ENCODE measurements around the gene FXYD7.

Gene FXYD7

GRCh38 chr19:35202722-35203688, 60.0 kb downstream of the FXYD7 start:
- no peak for DNase-seq (ENCODE audit: low spot score)
